ES-I3 (cell line): ENCODE measurements around the gene BAD.
A peak's percentile ranks its signal among the peaks of the same experiment; 100 is the strongest.

Source experiments
- H3K36me3 ChIP-seq: 2 replicates; pipeline ENCODE4 v1.6.1; 2013; ENCODE audit warnings: mild to moderate bottlenecking, low read length, control low read depth, moderate library complexity; ENCODE audit not compliant: insufficient read depth
- H3K4me1 ChIP-seq: 2 replicates; pipeline ENCODE4 v1.6.1; 2013; ENCODE audit warnings: mild to moderate bottlenecking, control low read depth, low read length; ENCODE audit not compliant: insufficient read depth
- H3K9ac ChIP-seq: 2 replicates; pipeline ENCODE4 v1.6.1; 2013; ENCODE audit warnings: low read depth, mild to moderate bottlenecking, low read length, moderate library complexity
- H3K9me3 ChIP-seq: 2 replicates; pipeline ENCODE4 v1.6.1; 2013; ENCODE audit warnings: mild to moderate bottlenecking, low read length, moderate library complexity; ENCODE audit not compliant: control insufficient read depth, insufficient read depth

Gene BAD

DNA sequence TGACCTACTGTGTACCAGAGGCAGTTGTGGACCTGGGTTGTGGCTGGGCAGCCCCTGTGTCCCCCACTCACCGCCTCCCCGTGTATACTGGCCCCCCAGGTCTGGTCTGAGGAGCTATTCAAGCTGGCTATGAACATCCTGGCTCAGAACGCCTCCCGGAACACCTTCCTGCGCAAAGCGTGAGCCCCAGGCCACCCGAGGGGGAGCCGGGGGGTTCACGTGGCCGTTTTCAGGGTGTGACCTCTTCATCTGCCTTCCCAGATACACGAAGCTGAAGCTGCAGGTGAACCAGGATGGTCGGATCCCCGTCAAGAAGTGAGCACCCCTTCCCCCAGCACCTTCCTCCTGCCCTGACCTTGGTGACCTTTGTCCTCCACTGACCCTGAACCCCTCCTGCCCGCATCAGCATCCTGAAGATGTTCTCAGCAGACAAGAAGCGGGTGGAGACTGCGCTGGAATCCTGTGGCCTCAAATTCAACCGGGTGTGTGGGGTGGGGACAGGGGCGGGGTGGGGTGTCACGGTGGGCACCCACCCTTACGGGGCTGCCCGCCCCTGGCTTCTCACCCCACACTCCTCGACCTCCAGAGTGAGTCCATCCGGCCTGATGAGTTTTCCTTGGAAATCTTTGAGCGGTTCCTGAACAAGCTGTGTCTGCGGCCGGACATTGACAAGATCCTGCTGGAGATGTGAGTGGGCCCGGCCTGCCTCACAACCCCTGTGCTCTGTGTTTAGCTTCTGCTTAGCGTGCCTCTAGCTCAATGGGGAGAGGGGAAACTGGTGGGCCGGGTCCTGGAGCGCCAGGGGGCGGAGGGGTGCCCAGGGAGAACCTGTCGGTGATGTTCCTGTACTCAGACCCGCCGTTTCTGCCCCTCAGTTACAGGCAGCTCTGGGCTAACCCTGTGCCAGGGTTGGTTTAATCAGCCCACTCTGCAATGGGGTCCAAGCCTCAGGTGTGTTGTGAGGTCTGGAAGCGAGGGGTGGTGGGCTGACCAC, 29.0 kb downstream of the BAD start:
- no peak overlapping the region for H3K9ac ChIP-seq
- H3K36me3 ChIP-seq, result peaks cover 7% of the 10 kb centered on the region
- H3K9me3 ChIP-seq, result no peaks in the 10 kb centered on the region
- peaks cover 6% of the 10 kb centered on the region; the same call in 1 of the 2 replicates for H3K4me1 ChIP-seq

DNA sequence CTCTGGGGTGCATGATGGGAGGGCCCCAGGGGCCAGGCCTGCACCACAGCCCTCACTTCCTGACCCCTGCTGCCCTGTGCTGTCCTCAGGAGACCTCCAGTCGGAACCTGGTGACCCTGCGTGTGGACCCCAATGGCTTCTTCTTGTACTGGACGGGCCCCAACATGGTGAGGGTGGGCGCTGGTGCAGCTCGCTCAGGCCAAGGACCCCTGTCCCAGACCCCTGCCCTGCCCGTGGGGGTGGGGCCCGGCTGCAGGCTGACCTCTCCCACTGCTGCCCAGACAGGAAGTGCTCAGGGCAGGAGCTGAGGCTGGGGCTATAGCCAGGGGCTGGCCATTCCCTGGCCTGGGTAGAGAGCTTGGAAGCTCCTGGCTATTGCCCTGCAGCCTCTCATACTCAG, 30.1 kb downstream of the BAD start:
- Histone ChIP-seq H3K9me3 (no peaks in the 10 kb centered on the region), H3K9ac (no peak overlapping the region), H3K4me1 (peaks cover 16% of the 10 kb centered on the region), H3K36me3 (peaks cover 7% of the 10 kb centered on the region)

DNA sequence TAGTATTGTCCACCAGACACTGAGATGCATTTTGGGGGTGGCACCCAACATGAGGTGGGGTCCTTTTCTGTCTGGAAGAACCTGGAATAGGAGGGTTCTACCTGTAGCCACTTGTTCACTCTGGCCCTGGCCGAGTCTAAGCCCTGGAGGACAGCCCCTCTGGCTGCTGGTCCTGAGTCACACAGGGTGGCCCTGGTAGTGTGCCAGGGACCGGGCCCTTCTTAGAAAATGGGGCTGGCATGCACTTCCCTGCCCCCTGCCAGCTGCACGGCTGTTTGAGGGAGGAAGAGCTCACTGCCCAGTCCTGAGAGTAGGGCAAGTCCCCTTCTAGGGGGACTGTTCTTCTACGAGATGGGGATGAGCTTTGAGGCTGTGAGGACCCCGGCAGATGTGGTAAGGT, 31.0 kb downstream of the BAD start:
- Histone ChIP-seq H3K36me3 (peaks cover 7% of the 10 kb centered on the region), H3K4me1 (peaks cover 23% of the 10 kb centered on the region), H3K9ac (no peak overlapping the region), H3K9me3 (no peaks in the 10 kb centered on the region)

DNA sequence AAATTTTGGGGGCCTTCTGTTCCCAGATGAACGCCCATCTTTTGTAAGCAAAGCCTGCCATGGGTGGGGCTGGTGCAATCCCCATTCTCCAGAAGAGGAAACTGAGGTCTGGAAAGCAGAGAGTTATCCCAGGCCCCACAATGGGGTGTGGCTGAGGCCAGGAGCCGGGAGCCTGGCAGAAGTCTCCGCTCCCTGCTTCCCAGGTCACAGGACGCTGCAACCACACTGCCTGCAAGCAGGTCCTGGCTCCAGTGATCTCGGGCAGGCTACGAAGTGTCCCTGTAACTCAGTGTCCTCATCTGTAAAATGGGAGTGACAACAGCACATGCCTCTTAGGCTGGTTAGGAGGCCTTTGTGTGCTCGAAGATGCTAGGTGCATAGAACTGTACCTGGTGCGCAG, 31.4 kb downstream of the BAD start:
- Histone ChIP-seq H3K4me1 (peaks cover 27% of the 10 kb centered on the region), H3K9ac (no peak overlapping the region), H3K36me3 (peaks cover 7% of the 10 kb centered on the region), H3K9me3 (no peaks in the 10 kb centered on the region)

DNA sequence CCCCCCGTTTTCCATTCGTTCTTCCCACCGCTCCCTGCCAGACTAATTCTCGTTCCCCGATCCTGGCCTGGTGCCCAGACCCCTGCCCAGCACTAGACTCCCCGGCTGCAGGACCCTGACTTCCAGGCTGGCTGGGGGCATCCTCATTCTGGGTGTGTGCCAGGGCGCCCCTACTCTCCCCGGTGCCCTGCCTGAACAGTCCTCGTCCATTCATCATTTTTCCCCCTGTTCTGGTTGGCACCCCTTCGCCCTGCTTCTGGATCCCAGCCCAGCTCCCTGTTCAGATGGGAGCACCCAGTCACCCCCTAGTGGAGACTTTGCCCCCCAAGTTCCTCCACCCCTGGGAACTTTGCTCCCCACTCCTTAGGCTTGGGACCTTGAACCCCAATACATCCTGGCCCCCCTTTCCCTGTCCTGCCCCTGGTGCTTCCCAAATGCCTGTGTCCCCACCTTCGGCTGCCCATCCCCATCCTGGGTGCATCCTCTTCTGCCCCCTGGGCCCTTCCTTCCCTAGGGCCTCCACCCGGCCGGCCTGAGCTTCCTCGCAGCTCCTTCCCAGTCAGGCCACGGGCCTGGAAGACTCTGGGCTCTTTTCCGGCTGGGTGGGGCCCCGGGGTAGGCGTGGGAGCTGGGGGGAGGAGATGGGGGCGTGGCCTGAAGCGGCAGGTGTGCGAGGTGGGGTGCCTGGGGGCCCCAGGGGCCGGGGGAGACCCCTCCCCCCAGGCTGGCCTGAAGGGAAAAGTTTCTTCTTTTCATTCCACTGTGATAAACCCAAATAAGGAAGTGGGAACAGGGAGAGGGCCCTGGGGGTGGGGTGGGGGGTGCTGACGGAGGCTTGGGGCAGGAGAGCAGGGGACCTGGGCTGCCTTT, 32.2 kb downstream of the BAD start:
- peaks cover 7% of the 10 kb centered on the region for H3K36me3 ChIP-seq
- H3K9me3 ChIP-seq, result no peaks in the 10 kb centered on the region
- H3K4me1 ChIP-seq, result peaks cover 30% of the 10 kb centered on the region
- peak overlapping the region; percentile 82 for H3K9ac ChIP-seq

DNA sequence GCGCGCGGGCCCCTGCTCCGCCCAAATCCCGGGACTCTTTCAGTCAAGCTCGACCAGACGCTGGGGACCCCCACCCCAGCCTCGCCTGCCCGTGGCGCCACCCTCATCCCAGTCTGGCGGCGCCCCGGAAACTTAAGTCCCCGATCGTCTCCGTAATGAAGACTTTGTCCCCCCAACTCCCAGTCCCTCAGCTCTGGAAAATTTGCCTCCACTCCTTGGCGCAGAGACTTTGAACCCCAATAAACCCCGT, 32.8 kb downstream of the BAD start:
- Histone ChIP-seq H3K36me3 (peaks cover 7% of the 10 kb centered on the region), H3K4me1 (peaks cover 30% of the 10 kb centered on the region), H3K9ac (peak overlapping the region; percentile 82), H3K9me3 (no peaks in the 10 kb centered on the region)

DNA sequence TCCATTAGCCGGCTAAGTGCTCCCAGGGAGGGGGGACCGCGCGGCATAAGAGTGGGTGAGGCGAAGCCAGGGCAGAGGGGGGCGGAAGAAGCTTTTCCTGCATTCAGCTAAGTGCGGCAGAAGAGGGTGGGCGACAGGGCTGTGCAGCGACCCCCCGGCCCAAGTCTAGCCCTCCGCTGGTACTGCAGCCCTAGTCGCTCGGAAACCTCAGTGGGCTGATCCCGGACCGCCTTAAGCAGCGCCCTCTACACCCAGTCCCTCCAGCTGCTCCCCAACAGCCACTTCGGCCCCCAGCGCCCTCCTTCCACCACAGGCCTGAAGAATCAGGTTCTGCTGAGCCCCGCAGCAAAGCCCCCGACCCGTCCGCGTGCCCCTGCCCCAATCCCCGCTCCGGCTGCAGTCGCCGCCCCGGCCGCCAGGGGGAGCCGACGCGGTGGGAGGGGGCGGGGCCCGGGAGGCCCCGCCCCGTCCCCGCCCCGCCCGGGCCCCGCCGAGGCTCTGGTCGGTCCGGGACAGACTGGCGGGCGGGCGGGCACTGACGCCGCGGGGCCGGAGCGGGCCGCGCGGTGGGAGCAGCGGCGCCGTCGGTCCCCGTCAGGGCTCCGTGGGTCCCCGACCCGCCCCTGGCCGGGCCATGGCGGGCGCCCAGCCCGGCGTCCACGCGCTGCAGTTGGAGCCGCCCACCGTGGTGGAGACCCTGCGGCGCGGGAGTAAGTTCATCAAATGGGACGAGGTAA, 33.3 kb downstream of the BAD start, which contains the start of gene PLCB3:
Gene PLCB3 (plus strand): TSS at position 515 of the 737 bp plus-strand sequence. CDS start 120 bp downstream, at position 635.
- no peaks in the 10 kb centered on the region for H3K9me3 ChIP-seq
- H3K4me1 ChIP-seq, result peaks cover 30% of the 10 kb centered on the region
- H3K36me3 ChIP-seq, result peaks cover 4% of the 10 kb centered on the region
- H3K9ac ChIP-seq, result peak within 1 kb of the TSS; percentile 82

DNA sequence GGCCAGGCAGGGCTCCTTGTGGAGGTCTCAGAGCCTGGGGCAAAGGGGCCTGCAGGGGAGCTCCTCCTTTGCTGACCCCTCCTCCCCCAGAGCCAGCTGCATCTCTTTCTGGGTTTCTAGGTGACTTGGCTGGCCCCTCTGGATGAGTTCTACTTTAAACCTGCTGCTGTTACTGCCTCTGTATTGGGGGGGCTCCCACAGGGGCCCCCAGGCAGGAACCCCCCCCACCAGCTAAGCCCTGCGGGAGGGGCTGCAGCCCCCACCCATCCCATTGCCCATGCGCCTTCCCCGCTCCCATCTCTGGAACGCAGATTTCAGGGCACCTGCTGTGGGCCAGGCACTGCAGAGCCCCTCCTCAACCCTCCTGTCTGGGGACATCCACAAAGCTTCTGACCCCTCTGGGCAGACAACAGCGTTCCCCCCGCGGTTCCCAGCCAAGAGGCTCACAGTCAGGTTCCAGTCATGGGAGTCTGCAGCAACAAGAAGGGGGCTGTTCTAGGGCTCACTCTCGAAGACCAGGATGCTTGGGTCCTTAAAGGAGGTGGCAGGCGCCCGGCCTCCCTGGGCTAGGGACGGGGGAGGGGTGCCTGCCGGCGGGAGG, 34.0 kb downstream of the BAD start:
- peak overlapping the region; percentile 82 for H3K9ac ChIP-seq
- no peaks in the 10 kb centered on the region for H3K36me3 ChIP-seq
- H3K9me3 ChIP-seq, result no peaks in the 10 kb centered on the region
- peaks cover 30% of the 10 kb centered on the region for H3K4me1 ChIP-seq

DNA sequence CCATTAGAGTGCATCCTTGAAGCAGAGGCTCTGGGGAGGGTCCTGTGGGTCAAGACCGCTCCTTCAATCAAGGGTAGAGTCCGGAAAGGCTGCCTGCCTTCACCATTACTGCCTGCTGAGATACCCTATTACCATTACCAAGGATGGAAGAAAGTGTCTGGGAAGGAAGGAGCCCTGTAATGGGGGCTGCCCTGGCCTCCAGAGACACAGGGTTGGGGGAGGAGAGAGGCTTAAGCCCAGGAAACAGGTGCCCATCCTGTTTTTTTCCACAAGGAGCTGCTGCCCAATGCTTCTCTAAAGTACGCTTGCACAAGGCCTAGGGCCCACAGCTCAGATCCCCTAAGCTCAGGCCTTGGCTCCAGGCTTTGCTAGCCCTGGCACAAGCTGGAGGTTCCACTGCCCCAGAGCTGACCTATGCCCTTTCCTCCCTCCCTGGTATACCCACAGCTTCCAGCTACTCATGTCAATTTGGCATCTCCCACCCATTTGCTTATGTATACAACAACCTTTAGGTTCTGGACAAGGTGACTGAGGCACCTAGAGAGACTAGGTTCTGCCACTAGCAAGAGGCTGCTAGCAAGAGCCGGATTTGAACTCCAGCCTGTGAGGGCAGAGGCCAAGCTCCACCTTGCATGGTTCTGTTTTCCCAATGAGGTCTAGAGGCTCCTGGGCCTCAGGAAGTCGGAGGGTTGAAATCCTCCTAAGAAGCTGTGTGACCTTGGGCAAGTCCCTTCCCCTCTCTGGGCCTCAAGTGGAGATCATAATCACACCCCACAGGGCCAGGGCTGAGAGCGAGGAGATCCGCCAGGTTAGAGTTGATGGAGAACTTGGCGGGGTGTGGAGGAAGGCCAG, 34.7 kb downstream of the BAD start:
- Histone ChIP-seq H3K36me3 (no peaks in the 10 kb centered on the region), H3K4me1 (peaks cover 30% of the 10 kb centered on the region), H3K9ac (no peak overlapping the region), H3K9me3 (no peaks in the 10 kb centered on the region)

DNA sequence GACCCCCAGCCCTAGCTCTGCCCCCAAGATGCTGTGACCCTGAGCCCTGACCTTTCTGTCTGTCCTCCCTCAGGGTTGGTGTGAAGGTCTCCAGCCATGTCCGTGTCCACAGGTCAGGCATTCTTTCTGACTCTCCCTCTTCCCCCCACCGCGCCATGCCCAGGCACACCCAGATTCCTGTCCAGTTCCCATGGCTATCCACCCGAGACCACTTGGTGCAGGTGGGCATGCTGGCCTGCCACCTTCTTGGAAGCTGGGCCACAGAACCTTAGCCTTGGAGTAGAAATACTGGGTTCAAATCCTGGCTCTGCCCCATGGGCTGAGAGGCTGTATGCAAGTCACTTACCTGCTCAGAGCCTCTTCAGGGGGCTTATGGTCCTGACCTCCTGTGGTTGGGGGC, 35.4 kb downstream of the BAD start:
- Histone ChIP-seq H3K9ac (no peak overlapping the region), H3K36me3 (no peaks in the 10 kb centered on the region), H3K9me3 (no peaks in the 10 kb centered on the region), H3K4me1 (peaks cover 30% of the 10 kb centered on the region)

DNA sequence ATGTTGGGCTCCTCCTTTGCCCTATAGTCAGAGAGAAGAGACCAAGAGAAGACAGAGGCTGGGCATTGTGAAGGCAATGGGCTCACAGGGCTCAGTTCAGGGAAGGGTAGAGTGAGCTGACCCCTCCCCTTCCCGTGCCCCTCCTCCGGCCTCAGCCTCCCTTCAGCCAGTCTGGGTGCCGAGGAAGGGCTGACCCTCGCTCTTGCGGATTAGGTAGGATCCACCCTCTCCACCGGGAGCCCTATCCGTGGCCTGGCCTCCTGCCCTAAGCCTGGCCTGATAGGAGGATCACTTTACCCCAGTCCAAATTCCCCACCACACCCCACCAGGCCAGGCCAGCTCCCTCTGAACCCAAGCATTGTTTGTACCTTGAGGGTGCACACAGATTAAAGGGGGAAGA, 35.9 kb downstream of the BAD start:
- H3K4me1 ChIP-seq, result peaks cover 30% of the 10 kb centered on the region
- no peaks in the 10 kb centered on the region for H3K36me3 ChIP-seq
- no peaks in the 10 kb centered on the region for H3K9me3 ChIP-seq
- H3K9ac ChIP-seq, result no peak overlapping the region

DNA sequence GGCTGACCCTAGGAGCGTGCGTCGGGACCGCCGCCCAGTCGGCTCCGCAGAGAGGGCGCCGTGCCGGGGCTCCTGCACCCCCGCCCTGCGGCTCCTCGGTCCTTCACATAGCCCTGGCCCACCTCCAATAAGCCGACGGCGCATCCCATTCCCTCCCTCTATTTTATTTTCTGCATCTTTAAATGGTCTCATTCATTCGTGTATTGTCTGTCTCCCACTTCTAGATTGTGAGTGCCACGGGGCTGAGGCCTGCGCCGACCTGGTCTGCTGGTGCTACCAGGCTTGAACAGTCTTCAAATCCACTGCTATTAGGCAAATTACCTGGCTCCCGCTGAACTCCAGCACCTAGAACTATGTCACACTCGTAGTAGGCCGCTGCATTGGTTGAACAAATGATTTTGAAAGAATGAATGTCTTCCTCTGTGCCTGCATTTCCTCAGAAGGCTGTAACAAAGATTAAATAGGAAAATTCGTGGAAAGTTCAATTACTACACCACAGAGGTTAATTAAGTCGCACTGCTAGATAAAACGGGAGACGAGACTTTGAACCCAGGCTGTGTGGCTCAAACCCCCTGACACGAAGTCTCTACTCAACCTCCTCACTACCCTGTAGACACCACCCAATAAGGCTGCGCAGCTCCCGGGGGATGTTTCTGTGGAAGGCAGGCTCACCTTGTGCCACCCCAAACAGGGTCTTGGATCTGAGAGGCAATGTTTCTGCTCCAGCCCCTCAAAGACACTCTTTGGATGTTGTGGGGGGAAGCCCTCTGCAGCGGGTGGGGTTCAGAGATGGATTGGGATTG, 36.5 kb downstream of the BAD start:
- H3K9ac ChIP-seq, result peak overlapping the region; percentile 86
- H3K9me3 ChIP-seq, result no peaks in the 10 kb centered on the region
- peaks cover 30% of the 10 kb centered on the region for H3K4me1 ChIP-seq
- no peaks in the 10 kb centered on the region for H3K36me3 ChIP-seq
